ENCODE measurements around the gene THSD7B.

- TF ChIP-seq REST (IDR thresholded peaks at IDR 0.05; ENCODE audit: low read depth), result no peak
- no peak for TF ChIP-seq YY1 (IDR thresholded peaks at IDR 0.05; ENCODE audit: low read depth)
- no peak for TF ChIP-seq EP300 (IDR thresholded peaks at IDR 0.05; ENCODE audit: borderline replicate concordance)
- no peak for TF ChIP-seq TAF1 (IDR thresholded peaks at IDR 0.05; ENCODE audit: low read depth)
- TF ChIP-seq CREB1 (IDR thresholded peaks at IDR 0.05; ENCODE audit: low read depth), result no peak
These were observed 904.8 kb downstream of the THSD7B start for GRCh38 chr2:137670111-137670510.
